Measurements from ENCODE around the gene KCTD8. TPM values are rescaled to one million over a fixed set of nuclear protein-coding genes. Genes with fewer than 3 reads are reported as not detected.

Gene KCTD8
- total RNA-seq, 4 donors from 2014 or later, result 0.66 to 2.4 (median 1.5) TPM

- no peaks in the 10 kb centered on the region for H3K36me3 ChIP-seq
- no peak for TF ChIP-seq POLR2A (IDR thresholded peaks at IDR 0.05; ENCODE audit: low read depth)
- no peak for TF ChIP-seq EP300 (IDR thresholded peaks at IDR 0.05)
- TF ChIP-seq POLR2AphosphoS5 (IDR thresholded peaks at IDR 0.05), result no peak
- TF ChIP-seq, protein P1, sequence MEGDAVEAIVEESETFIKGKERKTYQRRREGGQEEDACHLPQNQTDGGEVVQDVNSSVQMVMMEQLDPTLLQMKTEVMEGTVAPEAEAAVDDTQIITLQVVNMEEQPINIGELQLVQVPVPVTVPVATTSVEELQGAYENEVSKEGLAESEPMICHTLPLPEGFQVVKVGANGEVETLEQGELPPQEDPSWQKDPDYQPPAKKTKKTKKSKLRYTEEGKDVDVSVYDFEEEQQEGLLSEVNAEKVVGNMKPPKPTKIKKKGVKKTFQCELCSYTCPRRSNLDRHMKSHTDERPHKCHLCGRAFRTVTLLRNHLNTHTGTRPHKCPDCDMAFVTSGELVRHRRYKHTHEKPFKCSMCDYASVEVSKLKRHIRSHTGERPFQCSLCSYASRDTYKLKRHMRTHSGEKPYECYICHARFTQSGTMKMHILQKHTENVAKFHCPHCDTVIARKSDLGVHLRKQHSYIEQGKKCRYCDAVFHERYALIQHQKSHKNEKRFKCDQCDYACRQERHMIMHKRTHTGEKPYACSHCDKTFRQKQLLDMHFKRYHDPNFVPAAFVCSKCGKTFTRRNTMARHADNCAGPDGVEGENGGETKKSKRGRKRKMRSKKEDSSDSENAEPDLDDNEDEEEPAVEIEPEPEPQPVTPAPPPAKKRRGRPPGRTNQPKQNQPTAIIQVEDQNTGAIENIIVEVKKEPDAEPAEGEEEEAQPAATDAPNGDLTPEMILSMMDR (IDR thresholded peaks at IDR 0.05), result no peak
- H3K9me3 ChIP-seq, result no peaks in the 10 kb centered on the region
- no peak overlapping the region for H3K4me3 ChIP-seq
- WGBS, result 74% methylated on average over 2 of the region's 2 CpGs
- H3K27ac ChIP-seq (replicated peaks in 1 of 4), result no peak overlapping the region
- DNase-seq (ENCODE audit: extremely low spot score), result no peak
- H3K4me1 ChIP-seq, result no peaks in the 10 kb centered on the region
- intact Hi-C loops (cut with DNase I), result no loop called here
- H3K27me3 ChIP-seq, result no peaks in the 10 kb centered on the region
These were observed 192.2 kb downstream of the KCTD8 start for GRCh38 chr4:44256414-44256813.

- Histone ChIP-seq H3K9me3 (no peaks in the 10 kb centered on the region), H3K27ac (replicated peaks in 1 of 4) (no peak overlapping the region), H3K36me3 (no peaks in the 10 kb centered on the region), H3K4me3 (no peak overlapping the region), H3K4me1 (no peaks in the 10 kb centered on the region), H3K27me3 (no peaks in the 10 kb centered on the region)
- no peak for TF ChIP-seq POLR2AphosphoS5 (IDR thresholded peaks at IDR 0.05)
- no peak for TF ChIP-seq POLR2A (IDR thresholded peaks at IDR 0.05; ENCODE audit: low read depth)
- TF ChIP-seq, protein P1 (IDR thresholded peaks at IDR 0.05), result no peak
- no peak for TF ChIP-seq EP300 (IDR thresholded peaks at IDR 0.05)
- intact Hi-C loops (cut with DNase I), result no loop called here
- no peak for DNase-seq (ENCODE audit: extremely low spot score)
These were observed 211.0 kb downstream of the KCTD8 start for GRCh38 chr4:44237643-44238042.

DNA sequence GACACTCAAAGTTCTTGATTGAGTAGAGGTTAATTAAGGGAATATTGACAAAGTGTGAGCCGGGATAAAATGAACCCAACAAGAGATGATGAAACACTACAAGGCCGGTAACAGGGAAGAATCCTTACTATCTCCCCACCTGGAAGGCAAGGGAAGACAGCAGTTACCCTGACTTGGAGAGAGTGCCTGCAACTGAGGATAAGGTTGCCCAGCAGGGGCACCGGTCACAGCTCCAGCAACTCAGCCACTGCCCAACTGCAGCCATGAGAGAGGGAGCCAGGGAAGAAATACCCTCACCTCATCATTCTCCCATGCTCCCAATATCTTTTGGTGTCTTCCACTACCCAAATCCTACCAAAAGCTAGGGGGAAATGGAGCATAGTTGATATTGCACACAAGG, 212.7 kb downstream of the KCTD8 start:
- WGBS, result 82% methylated on average over 3 of the region's 3 CpGs

DNA sequence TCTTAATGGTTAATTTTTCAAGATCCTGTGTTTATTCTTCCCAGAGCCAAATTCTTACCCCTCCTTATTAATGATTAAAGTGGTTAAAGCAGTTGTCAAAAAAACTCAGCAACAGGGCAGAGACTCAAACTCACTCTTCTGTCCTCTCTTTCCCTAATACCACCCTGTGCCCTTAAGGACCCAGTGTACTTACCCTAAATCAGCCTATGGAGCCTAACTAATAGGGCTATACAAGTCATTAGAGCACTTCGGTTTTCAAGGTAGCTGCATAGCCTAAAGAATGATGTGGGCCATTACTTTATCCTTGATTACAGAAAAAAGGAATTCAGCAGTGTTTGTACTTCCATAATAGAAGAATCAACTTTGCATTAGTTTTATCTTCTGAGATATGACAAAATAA, 216.3 kb downstream of the KCTD8 start:
- WGBS, result 85% methylated on average over 1 of the region's 1 CpG
- no peak for DNase-seq (ENCODE audit: extremely low spot score)
- intact Hi-C loops (cut with DNase I), result no loop called here
- TF ChIP-seq POLR2AphosphoS5 (IDR thresholded peaks at IDR 0.05), result no peak
- TF ChIP-seq, protein P1 (IDR thresholded peaks at IDR 0.05), result no peak
- no peak for TF ChIP-seq EP300 (IDR thresholded peaks at IDR 0.05)
- no peak for TF ChIP-seq POLR2A (IDR thresholded peaks at IDR 0.05; ENCODE audit: low read depth)
- H3K27ac ChIP-seq (replicated peaks in 1 of 4), result no peak overlapping the region
- H3K27me3 ChIP-seq, result no peaks in the 10 kb centered on the region
- H3K4me1 ChIP-seq, result no peaks in the 10 kb centered on the region
- no peak overlapping the region for H3K4me3 ChIP-seq
- H3K9me3 ChIP-seq, result no peaks in the 10 kb centered on the region
- no peaks in the 10 kb centered on the region for H3K36me3 ChIP-seq

More for the DNA sequence above, 212.7 kb downstream of the KCTD8 start:
- Histone ChIP-seq H3K4me1 (no peaks in the 10 kb centered on the region), H3K9me3 (no peaks in the 10 kb centered on the region), H3K4me3 (no peak overlapping the region), H3K27ac (replicated peaks in 1 of 4) (no peak overlapping the region), H3K27me3 (no peaks in the 10 kb centered on the region), H3K36me3 (no peaks in the 10 kb centered on the region)
- TF ChIP-seq POLR2AphosphoS5 (IDR thresholded peaks at IDR 0.05) (no peak), POLR2A (IDR thresholded peaks at IDR 0.05; ENCODE audit: low read depth) (no peak), EP300 (IDR thresholded peaks at IDR 0.05) (no peak)
- TF ChIP-seq, protein P1 (IDR thresholded peaks at IDR 0.05), result no peak
- intact Hi-C loops (cut with DNase I), result no loop called here
- DNase-seq (ENCODE audit: extremely low spot score), result no peak

GRCh38 chr4:44231006-44231405, 217.6 kb downstream of the KCTD8 start:
- Histone ChIP-seq H3K27ac (replicated peaks in 1 of 4) (no peak overlapping the region), H3K27me3 (no peaks in the 10 kb centered on the region), H3K36me3 (no peaks in the 10 kb centered on the region), H3K4me3 (no peak overlapping the region), H3K9me3 (no peaks in the 10 kb centered on the region), H3K4me1 (no peaks in the 10 kb centered on the region)
- no peak for DNase-seq (ENCODE audit: extremely low spot score)
- TF ChIP-seq, protein P1 (IDR thresholded peaks at IDR 0.05), result no peak
- TF ChIP-seq POLR2A (IDR thresholded peaks at IDR 0.05; ENCODE audit: low read depth) (no peak), EP300 (IDR thresholded peaks at IDR 0.05) (no peak), POLR2AphosphoS5 (IDR thresholded peaks at IDR 0.05) (no peak)
- 84% methylated on average over 2 of the region's 2 CpGs for WGBS
- intact Hi-C loops (cut with DNase I), result no loop called here
